ACC112 (cell line): ENCODE data around the gene COPS3.
"Not testable (repeated sequence)": the region's sequence is repeated elsewhere in the genome, so short reads cannot be mapped to it uniquely, and the experiment has no call there.

Source experiments
- H2AFZ ChIP-seq: fragments of 200-600 bp; sonication (generic); one replicate; pipeline ENCODE4 v1.6.0; 2017; ENCODE audit warnings: antibody characterized with exemption, low read length; ENCODE audit not compliant: unreplicated experiment
- H3K27ac ChIP-seq: fragments of 200-600 bp; sonication (generic); 2 replicates; pipeline ENCODE4 v1.5.1; 2014; ENCODE audit warnings: low read depth, mild to moderate bottlenecking, antibody characterized with exemption, low read length, moderate library complexity
- H3K27me3 ChIP-seq: fragments of 200-600 bp; sonication (generic); 2 replicates; pipeline ENCODE4 v1.6.1; 2014; ENCODE audit warnings: mild to moderate bottlenecking, antibody characterized with exemption, low read length, moderate library complexity, mixed read lengths; ENCODE audit not compliant: insufficient read depth
- H3K36me3 ChIP-seq: fragments of 200-600 bp; sonication (generic); 2 replicates; pipeline ENCODE4 v1.6.1; 2016; ENCODE audit warnings: mild to moderate bottlenecking, antibody characterized with exemption, low read length, moderate library complexity, mixed read lengths; ENCODE audit not compliant: insufficient read depth
- H3K4me1 ChIP-seq: fragments of 200-600 bp; sonication (generic); one replicate; pipeline ENCODE4 v1.6.1; 2016; ENCODE audit warnings: low read length, mixed read lengths; ENCODE audit not compliant: insufficient read depth, unreplicated experiment, control insufficient read depth
- H3K4me3 ChIP-seq: fragments of 200-600 bp; sonication (generic); 2 replicates; pipeline ENCODE4 v1.5.1; 2014; ENCODE audit warnings: mild to moderate bottlenecking, low read depth, low read length
- H3K79me2 ChIP-seq: fragments of 200-600 bp; sonication (generic); one replicate; pipeline ENCODE4 v1.6.0; 2016; ENCODE audit warnings: low read length; ENCODE audit not compliant: control insufficient read depth, unreplicated experiment, insufficient read depth

COPS3 gene

GRCh38 chr17:17269926-17270773, 10.9 kb downstream of the COPS3 start:
- Histone ChIP-seq H3K27me3 (no peaks in the 10 kb centered on the region), H2AFZ (no peak overlapping the region), H3K27ac (no peak overlapping the region), H3K79me2 (peaks cover 25% of the 10 kb centered on the region), H3K4me1 (no peaks in the 10 kb centered on the region), H3K36me3 (peaks cover 44% of the 10 kb centered on the region), H3K4me3 (no peak overlapping the region)

GRCh38 chr17:17264430-17264829, 16.6 kb downstream of the COPS3 start:
- H3K27me3 ChIP-seq, result no peaks in the 10 kb centered on the region
- H3K4me1 ChIP-seq, result no peaks in the 10 kb centered on the region
- peaks cover 3% of the 10 kb centered on the region for H3K79me2 ChIP-seq
- H3K4me3 ChIP-seq, result no peak overlapping the region
- peaks cover 39% of the 10 kb centered on the region for H3K36me3 ChIP-seq
- no peak overlapping the region for H2AFZ ChIP-seq
- no peak overlapping the region for H3K27ac ChIP-seq

GRCh38 chr17:17258998-17259397, 22.0 kb downstream of the COPS3 start:
- Histone ChIP-seq H3K79me2 (no peaks in the 10 kb centered on the region), H3K4me1 (no peaks in the 10 kb centered on the region), H2AFZ (no peak overlapping the region), H3K27me3 (no peaks in the 10 kb centered on the region), H3K27ac (no peak overlapping the region), H3K4me3 (no peak overlapping the region), H3K36me3 (peaks cover 26% of the 10 kb centered on the region)

- peaks cover 31% of the 10 kb centered on the region for H3K36me3 ChIP-seq
- no peak overlapping the region for H3K4me3 ChIP-seq
- H3K4me1 ChIP-seq, result no peaks in the 10 kb centered on the region
- H3K27me3 ChIP-seq, result no peaks in the 10 kb centered on the region
- H2AFZ ChIP-seq, result no peak overlapping the region
- no peak overlapping the region for H3K27ac ChIP-seq
- H3K79me2 ChIP-seq, result no peaks in the 10 kb centered on the region
Measured at GRCh38 chr17:17258011-17258410, 23.0 kb downstream of the COPS3 start.

- H3K79me2 ChIP-seq, result no peaks in the 10 kb centered on the region
- H3K27me3 ChIP-seq, result no peaks in the 10 kb centered on the region
- H3K27ac ChIP-seq, result no peak overlapping the region
- no peak overlapping the region for H2AFZ ChIP-seq
- H3K4me3 ChIP-seq, result no peak overlapping the region
- no peaks in the 10 kb centered on the region for H3K4me1 ChIP-seq
- peaks cover 27% of the 10 kb centered on the region for H3K36me3 ChIP-seq
Measured at GRCh38 chr17:17256316-17256715, 24.7 kb downstream of the COPS3 start.

GRCh38 chr17:17255689-17256088, 25.4 kb downstream of the COPS3 start:
- H3K27ac ChIP-seq, H3K27me3 ChIP-seq, H3K4me3 ChIP-seq, H3K4me1 ChIP-seq, H3K79me2 ChIP-seq, H2AFZ ChIP-seq: not testable (repeated sequence)
- peaks cover 28% of the 10 kb centered on the region for H3K36me3 ChIP-seq

GRCh38 chr17:17254036-17254435, 27.0 kb downstream of the COPS3 start:
- Histone ChIP-seq H3K79me2 (no peaks in the 10 kb centered on the region), H2AFZ (no peak overlapping the region), H3K27me3 (no peaks in the 10 kb centered on the region), H3K4me3 (no peak overlapping the region), H3K4me1 (no peaks in the 10 kb centered on the region), H3K36me3 (peaks cover 25% of the 10 kb centered on the region), H3K27ac (no peak overlapping the region)

- no peaks in the 10 kb centered on the region for H3K79me2 ChIP-seq
- H3K36me3 ChIP-seq, result peaks cover 21% of the 10 kb centered on the region
- H2AFZ ChIP-seq, result no peak overlapping the region
- no peaks in the 10 kb centered on the region for H3K4me1 ChIP-seq
- H3K27ac ChIP-seq, result no peak overlapping the region
- no peak overlapping the region for H3K4me3 ChIP-seq
- H3K27me3 ChIP-seq, result no peaks in the 10 kb centered on the region
Measured at GRCh38 chr17:17253406-17253805, 27.6 kb downstream of the COPS3 start.

- Histone ChIP-seq H3K27ac (no peak overlapping the region), H3K36me3 (peaks cover 17% of the 10 kb centered on the region)
Measured at GRCh38 chr17:17252149-17252661, 28.8 kb downstream of the COPS3 start.

GRCh38 chr17:17246879-17247278, 34.2 kb downstream of the COPS3 start:
- peaks cover 10% of the 10 kb centered on the region for H3K36me3 ChIP-seq
- H3K27ac ChIP-seq, result no peak overlapping the region
- H3K4me1 ChIP-seq, result no peaks in the 10 kb centered on the region
- no peak overlapping the region for H3K4me3 ChIP-seq
- H3K27me3 ChIP-seq, result no peaks in the 10 kb centered on the region
- no peak overlapping the region for H2AFZ ChIP-seq
- H3K79me2 ChIP-seq, result no peaks in the 10 kb centered on the region

More at GRCh38 chr17:17252149-17252661, 28.8 kb downstream of the COPS3 start:
- Histone ChIP-seq H3K27me3 (no peaks in the 10 kb centered on the region), H2AFZ (no peak overlapping the region), H3K4me1 (no peaks in the 10 kb centered on the region), H3K79me2 (no peaks in the 10 kb centered on the region), H3K4me3 (no peak overlapping the region)

- Histone ChIP-seq H3K79me2 (no peaks in the 10 kb centered on the region), H3K27ac (no peak overlapping the region), H2AFZ (no peak overlapping the region), H3K36me3 (peaks cover 3% of the 10 kb centered on the region; the same call in 1 of the 2 replicates), H3K4me1 (peaks cover 6% of the 10 kb centered on the region), H3K4me3 (no peak overlapping the region), H3K27me3 (no peaks in the 10 kb centered on the region)
Measured at GRCh38 chr17:17243163-17243562, 37.9 kb downstream of the COPS3 start.
